HUDEP-2 (cell line): Measurements from ENCODE around the gene PGGT1B.
"Not testable (repeated sequence)": the region's sequence is repeated elsewhere in the genome, so short reads cannot be mapped to it uniquely, and the experiment has no call there.

Experiments used
- DNase-seq, 76 experiments: peaks; one replicate each; lab custom pipeline; 2025; ENCODE audit not compliant: unreplicated experiment in 76 of 76; lab: John Stamatoyannopoulos, UW

Gene PGGT1B

GRCh38 chr5:115262011-115262320, 711 bp downstream of the PGGT1B start:
- DNase-seq: peak in 15 of 76 experiments; percentile 1 to 65 (median 19)

GRCh38 chr5:115260248-115260647, 2.4 kb downstream of the PGGT1B start:
- DNase-seq: no peak

- DNase-seq: no peak
These were observed 4.7 kb downstream of the PGGT1B start for GRCh38 chr5:115257981-115258380.

GRCh38 chr5:115249379-115249778, 13.3 kb downstream of the PGGT1B start:
- not testable (repeated sequence) for DNase-seq

GRCh38 chr5:115246361-115246991, 16.2 kb downstream of the PGGT1B start:
- DNase-seq: peak in 18 of 76 experiments; percentile 3 to 55 (median 18)

- no peak for DNase-seq
These were observed 19.3 kb downstream of the PGGT1B start for GRCh38 chr5:115243412-115243811.

- no peak for DNase-seq
These were observed 20.6 kb downstream of the PGGT1B start for GRCh38 chr5:115241881-115242642.

GRCh38 chr5:115237066-115237465, 25.6 kb downstream of the PGGT1B start:
- DNase-seq: no peak

- no peak for DNase-seq
These were observed 26.1 kb downstream of the PGGT1B start for GRCh38 chr5:115236599-115236998.

GRCh38 chr5:115231598-115231997, 31.1 kb downstream of the PGGT1B start:
- DNase-seq: no peak

GRCh38 chr5:115229606-115230005, 33.1 kb downstream of the PGGT1B start:
- DNase-seq: no peak

GRCh38 chr5:115227281-115227680, 35.4 kb downstream of the PGGT1B start:
- DNase-seq: no peak

GRCh38 chr5:115214541-115214940, 48.1 kb downstream of the PGGT1B start:
- DNase-seq: no peak

- no peak for DNase-seq
These were observed 53.4 kb downstream of the PGGT1B start for GRCh38 chr5:115209279-115209678.

- no peak for DNase-seq
These were observed 59.7 kb downstream of the PGGT1B start for GRCh38 chr5:115202952-115203351.

GRCh38 chr5:115196161-115196560, 66.5 kb downstream of the PGGT1B start:
- DNase-seq: no peak

GRCh38 chr5:115194676-115195075, 68.0 kb downstream of the PGGT1B start:
- no peak for DNase-seq

- no peak for DNase-seq
These were observed 69.4 kb downstream of the PGGT1B start for GRCh38 chr5:115193295-115193694.

- no peak for DNase-seq
These were observed 70.6 kb downstream of the PGGT1B start for GRCh38 chr5:115192098-115192497.

GRCh38 chr5:115191474-115192031, 71.1 kb downstream of the PGGT1B start:
- DNase-seq: no peak

GRCh38 chr5:115190388-115190787, 72.3 kb downstream of the PGGT1B start:
- DNase-seq: no peak

- no peak for DNase-seq
These were observed 72.8 kb downstream of the PGGT1B start for GRCh38 chr5:115189866-115190265.
